Measurements from ENCODE around the gene PNMA6E.

Gene PNMA6E

GRCh38 chrX:153382563-153383482 is 18.3 kb downstream of the PNMA6E start:
- DNase-seq, result no peak

DNA sequence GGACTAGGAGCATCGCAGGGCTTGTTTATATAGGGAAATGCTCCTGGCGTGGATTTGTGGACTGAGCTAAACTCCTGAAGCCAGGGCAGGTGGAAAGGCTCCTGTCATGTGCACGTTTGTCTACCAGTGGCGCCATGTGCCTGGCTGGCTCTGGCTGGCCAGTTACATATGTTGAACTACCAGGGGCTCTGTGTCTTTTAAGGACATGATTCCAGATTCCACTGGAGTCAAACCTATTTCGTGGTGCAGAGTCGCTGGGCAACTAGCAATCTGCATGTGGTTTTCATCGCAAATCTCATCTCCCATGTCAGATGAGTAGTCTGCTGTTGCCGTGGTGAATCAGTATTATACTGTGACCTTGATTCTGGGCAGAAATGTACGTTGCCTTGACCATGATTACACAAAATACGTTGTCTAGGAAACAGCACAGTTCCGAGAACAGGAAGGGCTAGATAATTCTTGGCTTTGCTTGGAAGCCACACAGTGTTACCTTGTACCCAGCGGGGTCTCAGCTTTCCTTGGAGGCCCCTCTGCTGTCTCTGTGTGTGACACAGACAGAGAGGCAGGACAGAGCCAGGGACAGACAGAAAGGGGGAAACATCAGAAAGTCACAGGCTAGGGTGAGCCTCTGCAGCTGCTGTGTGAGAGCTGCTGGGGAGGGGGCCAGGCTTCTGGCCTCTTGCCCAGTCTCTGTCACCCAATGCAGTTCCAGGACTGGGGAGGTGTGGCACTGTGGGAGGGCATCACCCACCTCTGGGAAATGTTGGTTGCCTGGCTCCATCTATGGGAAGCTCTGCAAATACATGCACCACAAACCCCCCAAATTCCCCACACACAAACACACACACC is 19.2 kb downstream of the PNMA6E start:
- DNase-seq, result peak; percentile 97

GRCh38 chrX:153380691-153381090 is 20.5 kb downstream of the PNMA6E start:
- DNase-seq, result no peak

GRCh38 chrX:153379971-153380581 is 21.1 kb downstream of the PNMA6E start:
- DNase-seq, result peak; percentile 33

DNA sequence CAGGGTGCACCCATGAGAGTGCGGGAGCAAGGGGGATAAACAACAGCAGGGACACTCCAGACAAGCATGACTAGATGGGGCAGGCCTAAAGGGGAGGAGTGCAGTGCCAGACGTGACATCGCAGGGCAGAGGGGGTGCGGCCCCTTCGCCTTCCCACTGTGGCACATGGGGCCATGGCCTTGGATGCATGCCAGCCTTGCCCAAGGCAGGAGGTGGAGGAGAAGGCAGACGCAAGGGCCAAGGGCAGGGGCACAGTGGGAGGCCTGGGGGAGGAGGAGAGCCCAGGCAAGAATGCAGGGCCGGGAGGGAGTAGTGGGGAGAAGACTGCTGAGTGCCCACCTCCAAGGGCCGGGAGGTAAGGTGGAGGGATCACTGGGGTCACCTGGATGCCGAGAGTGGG is 21.6 kb downstream of the PNMA6E start:
- DNase-seq, result no peak

DNA sequence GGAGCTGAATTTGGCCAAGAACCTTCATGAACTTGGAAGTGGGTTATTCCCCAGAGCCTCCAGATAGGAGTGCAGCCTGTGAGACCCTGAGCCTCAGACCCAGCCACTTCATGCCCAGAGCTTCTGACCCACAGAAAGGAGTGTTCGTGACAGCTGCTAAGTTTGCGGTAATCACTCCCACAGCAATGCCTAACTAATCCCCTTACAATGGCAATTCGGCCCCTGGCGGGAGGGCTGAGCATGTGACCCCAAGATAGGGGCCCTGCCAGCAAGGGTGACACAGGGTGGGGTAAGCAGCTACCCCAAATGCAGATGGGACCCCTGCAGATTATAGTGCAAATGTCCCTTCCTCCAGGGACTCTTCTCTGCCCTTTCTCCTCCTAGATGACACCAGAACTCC is 22.5 kb downstream of the PNMA6E start:
- no peak for DNase-seq

DNA sequence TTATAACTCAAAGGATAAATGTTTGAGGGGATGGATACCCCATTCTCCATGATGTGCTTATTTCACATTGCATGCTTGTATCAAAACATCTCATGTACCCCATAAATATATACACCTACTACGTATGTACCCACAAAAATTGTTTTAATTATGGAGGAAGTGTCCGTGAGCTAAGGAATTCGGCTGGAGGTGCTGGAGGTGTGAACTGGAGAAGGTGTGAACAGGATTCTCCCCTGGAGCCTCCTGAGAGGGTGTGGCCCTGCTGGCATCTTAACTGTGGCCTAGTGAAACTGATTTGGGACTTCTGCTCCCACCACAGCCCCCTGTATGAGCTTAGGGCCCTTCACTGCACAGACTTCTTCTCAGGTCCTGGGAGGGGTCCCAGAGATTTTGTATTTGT is 23.4 kb downstream of the PNMA6E start:
- DNase-seq, result no peak

DNA sequence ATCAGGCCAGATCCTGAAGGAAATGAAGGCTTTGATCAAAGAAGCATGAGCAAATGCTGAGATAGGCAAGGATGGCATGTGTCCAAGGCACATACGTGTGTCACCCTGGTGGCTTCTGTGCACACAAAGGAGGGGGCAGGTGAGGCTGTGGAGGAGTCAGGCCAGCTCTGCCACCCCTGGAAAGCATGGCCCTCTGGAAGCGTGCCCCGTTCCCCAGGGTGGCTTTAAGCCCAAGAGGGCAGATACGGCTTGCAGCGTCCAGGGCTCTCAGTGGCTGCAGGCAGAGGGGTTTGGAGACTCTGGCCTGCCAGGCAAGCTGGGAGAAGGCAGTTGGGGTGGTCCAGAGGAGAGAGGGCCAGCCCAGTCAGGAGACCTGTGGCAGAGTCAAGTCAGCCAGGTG is 25.6 kb downstream of the PNMA6E start:
- no peak for DNase-seq

DNA sequence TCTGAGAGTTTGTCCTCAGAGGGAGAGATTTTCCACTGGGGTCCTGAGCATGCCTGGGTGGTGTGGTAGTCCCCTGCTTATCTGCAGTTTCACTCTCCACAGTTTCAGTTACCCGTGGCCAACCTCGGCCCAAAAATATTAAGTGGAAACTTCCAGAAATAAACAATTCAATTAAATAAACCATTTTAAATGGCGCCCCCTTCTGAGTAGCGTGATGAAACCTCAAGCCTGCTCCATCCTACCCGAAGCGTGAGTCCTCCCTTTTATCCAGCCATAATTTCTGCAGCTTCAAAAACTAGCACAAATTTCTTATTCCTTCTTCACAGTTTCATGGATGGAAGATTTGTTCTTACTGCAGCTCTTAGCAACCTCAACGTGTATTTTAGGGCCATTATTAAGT is 26.7 kb downstream of the PNMA6E start:
- DNase-seq, result peak; percentile 10

DNA sequence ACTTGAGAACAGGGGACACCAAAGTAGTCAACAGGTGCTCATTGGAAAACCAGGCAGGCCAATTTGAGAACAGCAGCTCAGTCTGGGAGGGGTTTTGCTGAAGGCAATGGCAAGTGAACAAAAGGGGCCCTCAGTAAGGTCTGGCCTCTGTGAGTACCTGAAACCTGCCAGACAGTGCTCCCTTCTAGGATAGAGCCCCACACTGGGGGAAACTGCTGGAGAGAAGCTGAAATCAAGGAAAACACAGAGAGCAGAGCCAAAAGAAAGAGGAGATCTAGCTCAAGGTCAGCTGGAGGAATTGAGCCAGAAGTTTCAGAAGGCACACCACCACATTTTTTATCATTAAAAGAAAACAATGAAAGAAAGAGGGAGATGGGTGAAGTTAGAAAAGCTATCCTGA is 28.2 kb downstream of the PNMA6E start:
- no peak for DNase-seq

DNA sequence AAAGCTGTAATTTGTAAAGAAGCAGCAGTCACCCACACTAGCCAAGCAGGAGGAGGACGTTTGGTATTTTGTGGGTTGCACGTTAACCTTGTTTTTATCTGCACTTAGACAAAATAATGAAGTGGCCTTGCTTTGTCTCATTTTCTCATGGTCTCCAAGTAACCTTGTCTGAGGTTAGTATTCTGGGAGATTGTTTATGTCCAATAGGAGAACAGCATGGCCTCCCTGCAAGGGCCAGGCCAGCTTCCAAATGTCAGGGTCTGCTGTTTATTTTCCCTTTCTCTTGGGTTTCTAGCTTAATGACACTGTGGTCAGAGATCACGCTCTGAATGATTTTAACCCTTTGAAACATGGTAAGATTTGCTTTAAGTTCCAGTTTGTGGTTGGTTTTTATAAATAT is 29.9 kb downstream of the PNMA6E start:
- DNase-seq, result no peak

- DNase-seq, result no peak
These were observed 30.7 kb downstream of the PNMA6E start for GRCh38 chrX:153370293-153371055.

GRCh38 chrX:153366878-153367538 is 34.1 kb downstream of the PNMA6E start:
- no peak for DNase-seq

DNA sequence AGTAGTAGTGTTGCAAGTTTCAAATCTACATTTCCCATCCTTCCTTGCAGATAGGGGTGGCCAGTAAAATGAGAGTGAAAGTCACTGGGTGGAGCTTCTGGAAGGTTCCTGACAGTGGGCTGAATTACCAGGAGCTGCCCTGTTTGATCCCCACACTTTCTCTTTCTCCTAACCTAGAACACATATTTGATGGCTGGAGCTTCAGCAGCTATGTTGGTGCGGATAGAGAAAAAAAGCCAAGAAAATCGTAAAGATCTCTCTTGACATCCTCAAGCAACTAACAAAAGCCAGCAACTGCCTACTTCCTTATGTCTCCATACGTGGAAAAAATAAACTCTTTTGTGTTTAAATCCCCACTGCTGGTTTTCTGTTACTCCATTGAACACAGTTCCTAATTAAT is 35.0 kb downstream of the PNMA6E start:
- DNase-seq, result no peak

DNA sequence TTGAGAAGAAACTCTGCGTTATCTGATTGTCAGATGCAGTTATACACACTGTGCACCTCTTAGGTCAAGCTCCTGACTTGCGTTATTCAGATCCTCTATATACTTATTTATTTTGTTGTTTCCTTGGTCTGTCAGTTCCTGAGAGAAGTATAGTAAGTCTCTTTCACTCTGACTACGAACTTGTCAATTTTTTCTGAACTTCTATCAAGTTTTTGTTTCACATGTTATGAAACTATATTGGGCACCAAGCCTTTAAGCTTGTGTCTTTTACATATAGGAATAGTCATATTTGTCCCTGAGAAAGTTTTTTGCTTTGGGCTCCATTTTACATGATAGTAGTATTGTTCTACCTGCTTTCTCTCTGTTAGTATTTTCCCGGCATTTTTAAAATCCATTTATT is 35.5 kb downstream of the PNMA6E start:
- no peak for DNase-seq

DNA sequence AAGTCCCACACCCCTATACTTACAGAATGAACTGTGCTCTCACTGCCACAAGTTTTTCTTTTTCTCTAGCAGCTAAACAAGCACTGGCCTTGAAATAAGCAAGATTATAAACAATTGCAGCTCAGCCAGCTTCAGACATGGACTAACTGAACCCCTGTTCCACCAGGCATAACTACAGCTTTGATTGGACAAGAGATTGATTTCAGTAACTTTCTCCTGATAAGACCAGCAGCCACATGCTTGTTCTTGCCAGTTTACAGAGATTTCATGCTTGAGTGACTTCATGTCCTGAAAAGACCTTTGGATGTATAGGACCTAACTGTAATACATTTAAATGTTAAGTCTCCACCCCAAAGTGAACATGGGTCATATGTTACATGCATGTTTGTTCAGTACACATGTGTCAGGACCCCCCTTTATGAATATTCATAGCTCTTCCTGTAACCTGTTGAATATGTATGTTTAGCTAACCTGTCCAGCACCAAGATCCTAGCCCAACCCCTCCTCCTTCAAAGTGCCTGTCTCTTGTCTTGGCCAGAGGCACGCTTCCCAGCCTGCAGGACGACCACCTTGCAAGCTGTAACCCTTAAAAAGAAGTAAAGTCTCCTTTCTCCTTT is 39.3 kb downstream of the PNMA6E start:
- peak; percentile 32 for DNase-seq

GRCh38 chrX:153357877-153358276 is 43.3 kb downstream of the PNMA6E start:
- no peak for DNase-seq

- DNase-seq, result no peak
These were observed 47.7 kb downstream of the PNMA6E start for GRCh38 chrX:153353416-153353815.

- no peak for DNase-seq
These were observed 48.3 kb downstream of the PNMA6E start for GRCh38 chrX:153352858-153353257.

DNA sequence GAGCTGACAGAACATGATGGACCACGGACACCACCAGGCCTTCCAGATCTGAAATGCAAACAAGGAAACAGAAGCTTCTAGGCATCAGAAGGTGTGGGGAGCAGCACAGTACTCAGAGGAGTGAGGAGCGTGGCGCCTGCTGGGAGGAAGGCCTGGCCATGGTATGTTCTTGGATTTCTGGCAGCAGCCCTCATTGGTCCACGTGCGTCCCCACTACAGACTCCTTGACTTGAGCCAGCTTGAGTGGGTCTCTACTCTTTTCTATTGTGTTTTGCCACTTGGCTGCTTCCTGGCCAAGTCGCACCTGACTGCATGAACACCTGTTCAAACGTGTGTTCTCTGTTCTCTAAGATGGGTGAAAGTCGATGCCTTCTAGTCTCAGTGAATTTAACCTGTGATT is 49.2 kb downstream of the PNMA6E start:
- DNase-seq, result no peak

DNA sequence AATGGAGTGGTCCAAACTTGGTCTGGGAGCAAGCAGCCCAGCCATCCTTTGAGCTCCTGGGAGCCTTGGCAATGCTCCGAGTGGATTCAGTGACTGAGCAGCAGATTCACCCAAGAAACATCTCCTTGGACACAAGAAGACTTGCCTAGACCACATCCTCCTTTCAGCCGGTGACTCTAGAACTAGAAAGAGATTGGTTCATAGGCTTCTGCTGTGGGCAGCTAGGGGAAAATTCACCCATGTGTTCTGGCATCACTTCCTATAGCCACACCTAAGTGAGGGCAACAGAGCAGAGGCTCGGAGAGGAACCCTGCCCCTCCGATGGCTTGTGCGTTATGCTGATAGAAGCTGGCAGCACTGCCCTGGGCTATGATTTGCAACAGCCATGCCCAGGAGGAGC is 51.2 kb downstream of the PNMA6E start:
- DNase-seq, result no peak

DNA sequence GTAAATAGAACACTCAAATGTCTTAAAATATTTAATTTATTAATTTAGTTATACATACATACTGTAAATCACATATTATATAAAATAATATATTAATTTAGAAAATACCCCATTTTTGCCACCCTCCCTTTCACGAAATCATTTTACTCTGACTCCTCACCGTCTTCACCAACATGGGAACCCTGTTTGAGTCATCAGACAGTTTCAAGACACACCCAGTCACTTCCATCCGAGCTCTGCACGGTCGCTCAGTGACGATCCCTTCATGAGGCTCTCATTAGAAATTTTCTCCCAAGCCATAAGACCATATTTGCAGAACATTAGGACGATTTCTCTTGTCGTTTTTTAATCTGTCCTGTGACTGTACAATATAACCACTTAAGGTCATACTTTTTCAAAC is 52.7 kb downstream of the PNMA6E start:
- no peak for DNase-seq
